HL-60 (cell line): Measurements from ENCODE around the gene ISCU.

Source experiments
- POLR2AphosphoS5 ChIP-seq: IDR thresholded peaks from 2 replicates; pipeline ENCODE4 v1.6.1; 2012; ENCODE audit warnings: low read depth
- TF ChIP-seq, protein P1 (sequence below): IDR thresholded peaks from one replicate; pipeline ENCODE4 v1.5.1; 2011; ENCODE audit warnings: low read length, control low read depth, inconsistent platforms; ENCODE audit not compliant: insufficient read depth
- TF ChIP-seq, protein P2 (sequence below): IDR thresholded peaks from 2 replicates; pipeline ENCODE4 v1.6.1; 2012; ENCODE audit warnings: low read depth; ENCODE audit not compliant: insufficient replicate concordance

- no peak for TF ChIP-seq POLR2AphosphoS5
- TF ChIP-seq, protein P1, sequence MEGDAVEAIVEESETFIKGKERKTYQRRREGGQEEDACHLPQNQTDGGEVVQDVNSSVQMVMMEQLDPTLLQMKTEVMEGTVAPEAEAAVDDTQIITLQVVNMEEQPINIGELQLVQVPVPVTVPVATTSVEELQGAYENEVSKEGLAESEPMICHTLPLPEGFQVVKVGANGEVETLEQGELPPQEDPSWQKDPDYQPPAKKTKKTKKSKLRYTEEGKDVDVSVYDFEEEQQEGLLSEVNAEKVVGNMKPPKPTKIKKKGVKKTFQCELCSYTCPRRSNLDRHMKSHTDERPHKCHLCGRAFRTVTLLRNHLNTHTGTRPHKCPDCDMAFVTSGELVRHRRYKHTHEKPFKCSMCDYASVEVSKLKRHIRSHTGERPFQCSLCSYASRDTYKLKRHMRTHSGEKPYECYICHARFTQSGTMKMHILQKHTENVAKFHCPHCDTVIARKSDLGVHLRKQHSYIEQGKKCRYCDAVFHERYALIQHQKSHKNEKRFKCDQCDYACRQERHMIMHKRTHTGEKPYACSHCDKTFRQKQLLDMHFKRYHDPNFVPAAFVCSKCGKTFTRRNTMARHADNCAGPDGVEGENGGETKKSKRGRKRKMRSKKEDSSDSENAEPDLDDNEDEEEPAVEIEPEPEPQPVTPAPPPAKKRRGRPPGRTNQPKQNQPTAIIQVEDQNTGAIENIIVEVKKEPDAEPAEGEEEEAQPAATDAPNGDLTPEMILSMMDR: peak; percentile 48
- TF ChIP-seq, protein P2, sequence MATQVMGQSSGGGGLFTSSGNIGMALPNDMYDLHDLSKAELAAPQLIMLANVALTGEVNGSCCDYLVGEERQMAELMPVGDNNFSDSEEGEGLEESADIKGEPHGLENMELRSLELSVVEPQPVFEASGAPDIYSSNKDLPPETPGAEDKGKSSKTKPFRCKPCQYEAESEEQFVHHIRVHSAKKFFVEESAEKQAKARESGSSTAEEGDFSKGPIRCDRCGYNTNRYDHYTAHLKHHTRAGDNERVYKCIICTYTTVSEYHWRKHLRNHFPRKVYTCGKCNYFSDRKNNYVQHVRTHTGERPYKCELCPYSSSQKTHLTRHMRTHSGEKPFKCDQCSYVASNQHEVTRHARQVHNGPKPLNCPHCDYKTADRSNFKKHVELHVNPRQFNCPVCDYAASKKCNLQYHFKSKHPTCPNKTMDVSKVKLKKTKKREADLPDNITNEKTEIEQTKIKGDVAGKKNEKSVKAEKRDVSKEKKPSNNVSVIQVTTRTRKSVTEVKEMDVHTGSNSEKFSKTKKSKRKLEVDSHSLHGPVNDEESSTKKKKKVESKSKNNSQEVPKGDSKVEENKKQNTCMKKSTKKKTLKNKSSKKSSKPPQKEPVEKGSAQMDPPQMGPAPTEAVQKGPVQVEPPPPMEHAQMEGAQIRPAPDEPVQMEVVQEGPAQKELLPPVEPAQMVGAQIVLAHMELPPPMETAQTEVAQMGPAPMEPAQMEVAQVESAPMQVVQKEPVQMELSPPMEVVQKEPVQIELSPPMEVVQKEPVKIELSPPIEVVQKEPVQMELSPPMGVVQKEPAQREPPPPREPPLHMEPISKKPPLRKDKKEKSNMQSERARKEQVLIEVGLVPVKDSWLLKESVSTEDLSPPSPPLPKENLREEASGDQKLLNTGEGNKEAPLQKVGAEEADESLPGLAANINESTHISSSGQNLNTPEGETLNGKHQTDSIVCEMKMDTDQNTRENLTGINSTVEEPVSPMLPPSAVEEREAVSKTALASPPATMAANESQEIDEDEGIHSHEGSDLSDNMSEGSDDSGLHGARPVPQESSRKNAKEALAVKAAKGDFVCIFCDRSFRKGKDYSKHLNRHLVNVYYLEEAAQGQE: no peak
Measured at GRCh38 chr12:108611884-108612415, 49.6 kb downstream of the ISCU start.
